Measurements from ENCODE around the gene TAC4. TPM values are rescaled to one million over a fixed set of nuclear protein-coding genes. Genes with fewer than 3 reads are reported as not detected.

TAC4 gene
- not detected for total RNA-seq

DNA sequence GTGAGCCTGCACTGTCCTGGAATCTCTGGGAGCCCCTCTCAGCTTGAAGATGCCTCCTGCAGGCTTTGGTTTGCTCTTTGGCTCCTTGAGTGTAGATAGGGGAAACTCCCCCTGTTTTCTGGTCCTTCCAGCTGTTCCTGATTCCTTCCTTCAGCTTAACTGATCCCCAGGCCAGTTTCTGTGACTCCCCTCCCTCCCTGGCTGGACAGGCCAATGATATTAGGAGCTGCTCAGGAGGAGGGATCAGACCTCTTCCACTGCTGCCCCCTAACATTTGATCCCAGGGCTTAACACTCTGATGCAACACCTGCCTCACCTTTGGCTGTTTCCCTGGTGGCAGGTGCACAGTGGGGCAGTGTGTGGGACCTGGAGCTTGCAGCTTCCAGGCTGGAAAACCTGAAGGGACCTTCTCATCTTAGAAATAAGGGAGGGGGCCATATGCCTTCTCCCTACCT is at the start of gene TAC4:
TSS of gene TAC4 (minus strand) at position 51 of the 455 bp plus-strand sequence. CDS start 52 bp downstream, outside the sequence.

GRCh38 chr17:49788478-49789242 is 59.2 kb downstream of the TAC4 start, which contains the start of gene KAT7:
TSS of gene KAT7 (plus strand) at chr17:49788681. CDS start at chr17:49788835, 154 bp downstream.

Other genes with a start within 250 kb of the TAC4 start
- 10 to 100 TPM; 62.3 to 63.4 TPM for gene SPOP, start 170.0 kb downstream of the TAC4 start, total RNA-seq
- 10 to 100 TPM; 42.9 to 47.6 TPM for gene SLC35B1, start 140.1 kb downstream of the TAC4 start, total RNA-seq
- gene FAM117A, start 83.9 kb downstream of the TAC4 start, total RNA-seq: 10 to 100 TPM; 40.3 to 41.0 TPM
- gene KAT7, start 59.4 kb downstream of the TAC4 start, total RNA-seq: 10 to 100 TPM; 72.6 to 73.2 TPM
- under 1 TPM; 0.18 to 0.24 TPM for gene DLX4, start 121.1 kb upstream of the TAC4 start, total RNA-seq
- not detected for gene DLX3, start 147.2 kb upstream of the TAC4 start, total RNA-seq
- 1 to 10 TPM; 8.4 to 8.7 TPM for gene ITGA3, start 208.0 kb upstream of the TAC4 start, total RNA-seq
- 10 to 100 TPM; 25.7 to 26.1 TPM for gene PDK2, start 247.3 kb upstream of the TAC4 start, total RNA-seq